C4-2B (cell line): ENCODE data around the gene BCKDHA.

Experiments
- ZFX ChIP-seq: fragments of 450-650 bp; IDR thresholded peaks from 2 replicates; pipeline ENCODE4 v1.6.1; 2017
- TF ChIP-seq, protein P1 (sequence below): fragments of 450-650 bp; conservative IDR thresholded peaks from 2 replicates; pipeline ENCODE4 v1.5.1; 2017; ENCODE audit warnings: mild to moderate bottlenecking

- TF ChIP-seq, protein P1, sequence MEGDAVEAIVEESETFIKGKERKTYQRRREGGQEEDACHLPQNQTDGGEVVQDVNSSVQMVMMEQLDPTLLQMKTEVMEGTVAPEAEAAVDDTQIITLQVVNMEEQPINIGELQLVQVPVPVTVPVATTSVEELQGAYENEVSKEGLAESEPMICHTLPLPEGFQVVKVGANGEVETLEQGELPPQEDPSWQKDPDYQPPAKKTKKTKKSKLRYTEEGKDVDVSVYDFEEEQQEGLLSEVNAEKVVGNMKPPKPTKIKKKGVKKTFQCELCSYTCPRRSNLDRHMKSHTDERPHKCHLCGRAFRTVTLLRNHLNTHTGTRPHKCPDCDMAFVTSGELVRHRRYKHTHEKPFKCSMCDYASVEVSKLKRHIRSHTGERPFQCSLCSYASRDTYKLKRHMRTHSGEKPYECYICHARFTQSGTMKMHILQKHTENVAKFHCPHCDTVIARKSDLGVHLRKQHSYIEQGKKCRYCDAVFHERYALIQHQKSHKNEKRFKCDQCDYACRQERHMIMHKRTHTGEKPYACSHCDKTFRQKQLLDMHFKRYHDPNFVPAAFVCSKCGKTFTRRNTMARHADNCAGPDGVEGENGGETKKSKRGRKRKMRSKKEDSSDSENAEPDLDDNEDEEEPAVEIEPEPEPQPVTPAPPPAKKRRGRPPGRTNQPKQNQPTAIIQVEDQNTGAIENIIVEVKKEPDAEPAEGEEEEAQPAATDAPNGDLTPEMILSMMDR = peak; percentile 38; the same call in 1 of the 2 replicates
- TF ChIP-seq ZFX = no peak
Observed at GRCh38 chr19:41354343-41354953, 43.2 kb upstream of the BCKDHA start.
